Endothelial cell of umbilical vein (primary cell): ENCODE results near the gene GRIK3. TPM values are rescaled to one million over a fixed set of nuclear protein-coding genes. Genes with fewer than 3 reads are reported as not detected.

Experiments used
- BruUV-seq: library from RNA; stranded (reverse); fragments of 400-500 nt; replicated peaks from 2 replicates; lab custom pipeline; 2021; lab: Mats Ljungman, UMichigan
- CTCF ChIA-PET: fragments of 300-600, 350-600 bp; sonication (Branson Sonifier 250); formaldehyde crosslinking; loops from one replicate; lab custom pipeline; 2021; ENCODE audit warnings: antibody characterized with exemption, inconsistent platforms; lab: Charles Lee
- POLR2A ChIA-PET: fragments of 300-600, 350-600 bp; sonication (Branson Sonifier 250); formaldehyde crosslinking; loops from one replicate; lab custom pipeline; 2021; ENCODE audit warnings: antibody characterized with exemption, inconsistent platforms; lab: Charles Lee
- DNase-seq: peaks from one replicate; pipeline ENCODE4 v3.0.0-alpha.2; 2011; ENCODE audit warnings: low read depth, low spot score
- FAIRE-seq: peaks from 2 replicates; lab custom pipeline; 2011; peaks lifted over from hg19 to GRCh38; lab: Jason Lieb, UNC
- H2AFZ ChIP-seq: 2 replicates; pipeline ENCODE4 v1.6.0; 2012; ENCODE audit warnings: low read depth, low read length, control low read depth, inconsistent platforms
- H3K27ac ChIP-seq: 2 replicates; pipeline ENCODE4 v1.5.1; 2011; ENCODE audit warnings: low read depth, mild to moderate bottlenecking, control low read depth, low read length, moderate library complexity; ENCODE audit not compliant: insufficient read depth
- H3K27me3 ChIP-seq, 2 experiments: 2 replicates each; pipeline versions ENCODE4 v1.6.0 to v1.6.1; 2011; ENCODE audit warnings: low read length in 2 of 2, mixed read lengths in 1 of 2; ENCODE audit not compliant: control insufficient read depth in 2 of 2, insufficient read depth in 2 of 2
- H3K36me3 ChIP-seq, 2 experiments: 2 replicates in 1 of 2; 3 replicates in 1 of 2; pipeline ENCODE4 v1.5.1; 2011; ENCODE audit warnings: low read length in 2 of 2, mild to moderate bottlenecking in 1 of 2, moderate library complexity in 1 of 2; ENCODE audit not compliant: control insufficient read depth in 2 of 2, insufficient read depth in 2 of 2; ENCODE audit errors: extremely low read depth in 1 of 2
- H3K4me1 ChIP-seq: 3 replicates; pipeline ENCODE4 v1.5.1; 2011; ENCODE audit warnings: mild to moderate bottlenecking, low read length; ENCODE audit not compliant: control insufficient read depth, insufficient read depth; ENCODE audit errors: extremely low read depth
- H3K4me2 ChIP-seq: 2 replicates; pipeline ENCODE4 v1.6.1; 2011; ENCODE audit warnings: low read length, control low read depth, mixed read lengths; ENCODE audit not compliant: insufficient read depth
- H3K4me3 ChIP-seq, 3 experiments: fragments of 200-600 bp in 1 of 3; sonication (generic), shearing (Covaris generic) in 1 of 3; replicated peaks in 1 of 3; 2 replicates each; pipeline ENCODE4 v1.5.1; 2011 to 2016; ENCODE audit warnings: control low read depth in 3 of 3, low read length in 3 of 3, mild to moderate bottlenecking in 2 of 3, inconsistent platforms in 1 of 3, low read depth in 1 of 3, moderate library complexity in 1 of 3; ENCODE audit not compliant: insufficient read depth in 1 of 3
- H3K79me2 ChIP-seq: 2 replicates; pipeline ENCODE4 v1.6.0; 2012; ENCODE audit warnings: low read length, inconsistent platforms; ENCODE audit not compliant: control insufficient read depth, insufficient read depth
- H3K9ac ChIP-seq: replicated peaks from 2 replicates; pipeline ENCODE3; 2011; ENCODE audit warnings: low read length, control low read depth; ENCODE audit not compliant: insufficient read depth; ENCODE audit errors: extremely low read depth
- H3K9me1 ChIP-seq: replicated peaks from 3 replicates; pipeline ENCODE4 v1.6.0; 2011; ENCODE audit warnings: mild to moderate bottlenecking, low read length; ENCODE audit not compliant: control insufficient read depth, insufficient read depth; ENCODE audit errors: extremely low read depth
- H3K9me3 ChIP-seq: replicated peaks from 2 replicates; pipeline ENCODE4 v1.5.1; 2012; ENCODE audit warnings: low read length, inconsistent platforms; ENCODE audit not compliant: control insufficient read depth, insufficient read depth
- H4K20me1 ChIP-seq: replicated peaks from 2 replicates; pipeline ENCODE3; 2011; ENCODE audit warnings: mild to moderate bottlenecking, low read length; ENCODE audit not compliant: control insufficient read depth, insufficient read depth; ENCODE audit errors: extremely low read depth
- CTCF ChIP-seq, 2 donors: IDR thresholded peaks; 1 replicate in 1 of 2; 2 replicates in 1 of 2; pipeline ENCODE4 v1.5.1; 2011; ENCODE audit warnings: low read length in 2 of 2, mild to moderate bottlenecking in 2 of 2, moderate library complexity in 2 of 2, control low read depth in 1 of 2, inconsistent platforms in 1 of 2, low read depth in 1 of 2; ENCODE audit not compliant: insufficient read depth in 1 of 2; ENCODE audit errors: extremely low read depth in 1 of 2
- EZH2 ChIP-seq: IDR thresholded peaks from 2 replicates; pipeline ENCODE4 v1.6.1; 2012; ENCODE audit warnings: borderline replicate concordance, low read depth, mild to moderate bottlenecking, moderate library complexity, low read length, inconsistent platforms; ENCODE audit not compliant: severe bottlenecking
- FOS ChIP-seq: IDR thresholded peaks from 2 replicates; pipeline ENCODE4 v1.6.1; 2011; ENCODE audit warnings: mild to moderate bottlenecking, low read length, moderate library complexity, borderline replicate concordance; ENCODE audit not compliant: insufficient read depth
- GATA2 ChIP-seq: IDR thresholded peaks from 2 replicates; pipeline ENCODE4 v1.7.0; 2011; ENCODE audit warnings: low read depth, mild to moderate bottlenecking, moderate library complexity, mixed read lengths, low read length; ENCODE audit not compliant: insufficient read length, insufficient read depth
- JUN ChIP-seq: IDR thresholded peaks from 2 replicates; pipeline ENCODE4 v1.6.1; 2011; ENCODE audit warnings: borderline replicate concordance, low read depth; ENCODE audit not compliant: insufficient read length, insufficient read depth
- MYC ChIP-seq: IDR thresholded peaks from one replicate; pipeline ENCODE4 v1.6.1; 2011; ENCODE audit warnings: mild to moderate bottlenecking, low read depth, low read length
- POLR2A ChIP-seq: IDR thresholded peaks from 2 replicates; pipeline ENCODE4 v1.6.1; 2012; ENCODE audit warnings: low read depth, mild to moderate bottlenecking, control low read depth, low read length
- POLR2AphosphoS5 ChIP-seq: IDR thresholded peaks from 2 replicates; pipeline ENCODE4 v1.6.1; 2012; ENCODE audit warnings: low read depth, mild to moderate bottlenecking, control low read depth, low read length, moderate library complexity; ENCODE audit not compliant: insufficient read depth
- dilution Hi-C: fragments of 300-500 bp; cut with MboI; formaldehyde crosslinking; loops from one replicate; pipeline ENCODE4 v1.15.0; 2019; ENCODE audit warnings: low sequenced_read_pairs; ENCODE audit not compliant: extremely low pct_ligation_motif_present
- intact Hi-C: fragments of 100-400 bp; cut with micrococcal nuclease; formaldehyde crosslinking; loops from one replicate; pipeline ENCODE4 v1.10.0; 2022
- polyA plus RNA-seq, 4 experiments: library from polyadenylated mRNA; depleted of rRNA in 3 of 4; stranded (reverse) in 3 of 4; unstranded in 1 of 4; fragments of >200 nt; gene quantifications; 2 replicates each; pipeline versions ENCODE4 v1.2.1 to v1.2.3, GENCODE V29; 2011 to 2012; ENCODE audit warnings: missing spikeins in 1 of 4
- total RNA-seq: library from RNA; stranded (reverse); gene quantifications from 2 replicates; pipeline ENCODE4 v1.2.3, GENCODE V29; 2021
- TF ChIP-seq, protein P1 (sequence below): IDR thresholded peaks from 2 replicates; pipeline ENCODE4 v1.6.1; 2011; ENCODE audit not compliant: insufficient read depth, insufficient read length

Gene GRIK3
- total and polyA plus RNA-seq, 2 donors (not counting 3 experiments of a cell fraction or from before 2014, with no cell fraction given): not detected

DNA sequence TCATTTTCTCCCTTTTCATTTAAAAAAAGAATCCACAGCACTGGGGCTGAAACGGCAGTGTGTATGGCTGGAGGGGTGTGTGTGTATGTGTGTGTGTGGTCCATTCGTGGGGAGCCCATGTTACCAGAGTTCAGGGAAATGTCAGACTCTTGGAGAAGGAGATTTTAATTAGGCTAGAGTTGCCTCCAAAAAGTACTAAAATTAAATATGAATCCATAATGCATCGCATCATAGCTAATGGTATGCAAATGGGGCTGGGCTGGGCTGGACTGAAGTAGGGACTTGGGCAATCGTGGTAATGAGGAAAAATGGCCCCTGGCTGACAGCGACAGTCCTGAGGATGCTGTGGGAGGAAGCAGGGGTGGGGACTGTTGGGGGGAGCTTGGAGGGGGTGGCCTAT is 24.8 kb downstream of the GRIK3 start:
- no TSS peak for BruUV-seq
- FAIRE-seq (no peak), DNase-seq (no peak)
- Histone ChIP-seq H3K27ac (no peak overlapping the region), H3K36me3 (no peaks in the 10 kb centered on the region), H3K27me3 (no peaks in the 10 kb centered on the region), H4K20me1 (no peaks in the 10 kb centered on the region), H3K4me1 (no peaks in the 10 kb centered on the region), H3K9me3 (no peaks in the 10 kb centered on the region), H2AFZ (no peak overlapping the region), H3K9ac (no peak overlapping the region), H3K4me2 (no peak overlapping the region), H3K9me1 (no peaks in the 10 kb centered on the region), H3K4me3 (no peak overlapping the region), H3K79me2 (no peaks in the 10 kb centered on the region)
- TF ChIP-seq GATA2 (no peak), CTCF (IDR thresholded peaks at IDR 0.05; ENCODE audit: extremely low read depth in 1 of 2, insufficient read depth in 1 of 2, low read depth in 1 of 2, low read length in 2 of 2) (no peak), JUN (no peak), FOS (no peak), MYC (no peak), POLR2A (no peak), EZH2 (no peak), POLR2AphosphoS5 (no peak)
- TF ChIP-seq, protein P1, sequence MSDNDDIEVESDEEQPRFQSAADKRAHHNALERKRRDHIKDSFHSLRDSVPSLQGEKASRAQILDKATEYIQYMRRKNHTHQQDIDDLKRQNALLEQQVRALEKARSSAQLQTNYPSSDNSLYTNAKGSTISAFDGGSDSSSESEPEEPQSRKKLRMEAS: no peak
- dilution Hi-C loops: no loop called here
- ChIA-PET CTCF (no interaction called here), POLR2A (no interaction called here)
- intact Hi-C loops: no loop called here
